Stimulated activated CD4-positive, alpha-beta T cell treated with anti-CD3 and anti-CD28 coated beads, Interleukin-2, amount 100 ng/mL, for 4 hours (primary cell): ENCODE data around the gene CYREN.
"Not testable (repeated sequence)": the region's sequence is repeated elsewhere in the genome, so short reads cannot be mapped to it uniquely, and the experiment has no call there.

Experiments
- DNase-seq: peaks from one replicate; pipeline ENCODE4 v3.0.0-alpha.2; 2020; ENCODE audit warnings: low read depth

Gene CYREN, protein sequence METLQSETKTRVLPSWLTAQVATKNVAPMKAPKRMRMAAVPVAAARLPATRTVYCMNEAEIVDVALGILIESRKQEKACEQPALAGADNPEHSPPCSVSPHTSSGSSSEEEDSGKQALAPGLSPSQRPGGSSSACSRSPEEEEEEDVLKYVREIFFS

GRCh38 chr7:135170274-135170997, at the start of gene CYREN:
CYREN (minus strand) TSS chr7:135170707; CDS start chr7:135168922, 1,785 bp downstream.
- DNase-seq, result peak; percentile 82

DNA sequence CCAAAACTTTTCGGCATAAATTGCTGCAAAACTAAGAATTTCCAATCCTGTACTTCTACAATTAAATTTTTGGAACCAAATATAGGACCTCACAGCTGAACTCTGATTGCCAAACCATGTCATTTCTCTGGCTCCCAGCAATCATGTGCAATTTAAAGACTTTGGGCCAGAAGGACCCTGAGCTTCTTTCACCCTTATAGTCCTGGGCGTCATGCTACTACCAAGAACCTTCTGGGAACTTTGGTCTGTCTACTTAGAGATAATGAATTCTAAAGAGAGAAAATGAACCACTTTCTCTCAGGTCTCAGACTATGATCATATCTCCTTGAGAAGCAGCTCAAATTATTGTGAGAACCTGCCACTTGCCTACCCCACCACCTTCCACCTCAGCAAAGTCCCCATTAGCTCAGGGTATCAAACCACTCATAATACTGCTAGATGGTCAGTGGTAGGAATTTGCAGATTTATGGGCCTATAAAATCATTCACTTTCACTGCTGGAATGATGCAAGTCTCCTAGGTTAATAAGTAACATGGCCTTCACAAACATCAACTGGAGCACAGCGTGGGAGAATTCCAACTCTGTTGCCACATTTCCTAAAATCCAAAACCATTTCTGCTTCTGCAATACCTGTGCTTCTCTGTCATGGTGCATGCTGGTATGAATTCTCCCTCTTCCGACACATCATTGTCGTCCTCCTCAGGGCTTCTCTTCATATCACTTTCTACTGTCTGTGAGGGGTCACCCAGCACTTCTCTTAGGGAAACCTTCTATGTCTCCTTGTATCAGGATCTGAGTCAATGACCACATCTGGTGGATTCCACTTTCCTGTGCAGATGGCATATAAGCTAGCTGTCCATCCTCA, 47.4 kb upstream of the CYREN start:
- DNase-seq, result no peak

DNA sequence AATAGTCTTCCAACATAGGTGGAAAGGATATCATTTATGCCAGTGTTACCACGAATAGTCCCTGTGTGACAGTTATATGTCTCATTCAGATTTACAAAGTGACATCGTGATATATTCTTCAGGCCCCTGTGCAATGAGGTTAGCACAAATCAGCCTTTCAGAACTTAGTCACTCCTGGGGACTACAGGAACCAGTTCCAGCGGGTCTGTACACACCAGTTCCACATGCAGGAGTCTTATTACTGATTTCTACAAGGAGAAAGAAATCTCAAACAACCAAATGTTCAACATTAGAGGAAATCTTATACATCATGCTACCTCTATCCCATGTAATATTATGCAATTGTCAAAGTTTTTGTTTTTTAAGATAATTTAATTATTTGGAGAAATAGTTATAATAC, 45.2 kb upstream of the CYREN start:
- no peak for DNase-seq

DNA sequence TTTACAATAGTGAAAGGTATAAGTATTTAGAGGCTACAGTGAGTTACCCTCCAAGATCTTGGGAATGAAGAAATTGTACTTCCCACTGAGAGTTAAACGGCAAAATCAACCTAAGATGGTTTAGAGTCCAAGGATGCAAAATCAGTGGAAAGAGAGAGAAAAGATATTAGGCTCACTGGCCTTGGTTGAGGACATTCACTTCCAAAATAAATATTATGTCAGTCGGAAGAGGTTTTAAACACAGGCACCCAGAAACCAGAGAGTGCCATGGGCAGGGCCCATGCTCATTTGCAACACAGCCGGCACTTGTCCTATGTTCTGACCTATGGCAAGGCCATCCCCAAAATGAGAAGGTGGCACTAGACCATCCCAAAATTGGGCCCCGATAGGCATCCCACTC, 44.7 kb upstream of the CYREN start:
- no peak for DNase-seq

DNA sequence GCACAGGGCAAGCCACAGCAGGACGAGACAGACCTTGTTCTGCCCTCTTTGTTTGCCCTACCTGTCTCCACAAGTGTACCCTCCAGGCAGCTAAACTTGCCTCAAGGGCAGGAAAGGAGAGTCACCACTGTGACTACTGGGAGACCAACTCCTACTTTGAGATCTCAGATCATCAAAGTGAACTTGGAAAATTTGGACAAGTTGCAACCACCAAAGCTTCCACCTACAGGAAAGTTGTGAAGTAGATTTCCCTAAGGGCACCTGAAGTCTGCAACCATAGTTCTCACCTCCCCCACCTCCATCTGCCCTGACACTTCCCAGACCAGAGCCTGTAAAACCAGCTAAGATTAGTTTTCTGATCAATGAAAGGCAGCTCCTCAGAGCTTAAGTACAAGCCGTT, 43.3 kb upstream of the CYREN start:
- DNase-seq, result no peak

DNA sequence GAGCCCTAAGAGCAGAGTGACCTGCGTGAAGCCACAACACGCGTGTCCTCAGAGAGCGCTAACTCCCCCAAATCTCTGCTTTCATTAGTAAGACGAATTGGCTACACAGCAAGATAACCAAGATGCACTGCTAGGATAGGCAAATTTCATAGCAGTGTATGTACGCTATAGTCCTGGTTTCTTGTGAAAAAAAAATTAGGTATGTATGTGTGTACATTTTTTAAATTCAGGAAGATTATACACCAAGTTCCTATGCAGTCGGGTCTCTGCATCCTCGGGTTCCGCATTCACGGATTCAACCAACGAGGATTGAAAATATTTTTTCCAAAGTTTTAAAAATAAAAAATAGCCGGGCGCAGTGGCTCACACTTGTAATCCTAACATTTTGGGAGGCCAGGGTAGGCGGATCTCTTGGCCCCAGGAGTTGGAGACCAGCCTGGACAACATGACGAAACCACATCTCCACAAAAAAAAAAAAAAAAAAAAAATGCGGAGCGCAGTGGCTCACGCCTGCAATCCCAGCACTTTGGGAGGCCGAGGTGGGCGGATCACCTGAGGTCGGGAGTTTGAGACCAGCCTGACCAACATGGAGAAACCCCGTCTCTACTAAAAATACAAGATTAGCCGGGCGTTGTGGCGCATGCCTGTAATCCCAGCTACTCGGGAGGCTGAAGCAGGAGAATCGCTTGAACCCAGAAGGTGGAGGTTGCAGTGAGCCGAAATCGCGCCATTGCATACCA, 41.6 kb upstream of the CYREN start:
- DNase-seq, result not testable (repeated sequence)

- DNase-seq, result peak; percentile 95
Measured at GRCh38 chr7:135211179-135211945, 40.9 kb upstream of the CYREN start, which contains the start of gene WDR91. WDR91 (minus strand) TSS chr7:135211526; CDS start chr7:135211502, 24 bp downstream.

DNA sequence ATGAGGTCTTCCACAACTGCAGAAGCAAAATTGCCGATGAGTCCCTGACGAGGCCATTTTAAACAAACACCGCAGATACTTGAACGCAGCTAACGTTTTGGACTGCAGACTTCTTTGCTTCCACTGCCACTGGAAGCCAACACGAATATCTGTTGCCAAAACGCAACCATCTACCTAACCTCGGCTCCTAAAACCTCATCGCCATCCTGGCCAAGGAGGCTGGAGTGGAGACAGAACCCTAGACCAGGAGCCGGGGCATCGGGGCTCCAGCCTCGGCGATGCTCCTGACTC, 40.3 kb upstream of the CYREN start:
- no peak for DNase-seq

- DNase-seq, result no peak
Measured at GRCh38 chr7:135209225-135209834, 38.8 kb upstream of the CYREN start.

GRCh38 chr7:135208102-135208793, 37.7 kb upstream of the CYREN start:
- DNase-seq, result no peak

- DNase-seq, result no peak
Measured at GRCh38 chr7:135207406-135208101, 37.0 kb upstream of the CYREN start.

- DNase-seq, result no peak
Measured at GRCh38 chr7:135206941-135207391, 36.5 kb upstream of the CYREN start.

- no peak for DNase-seq
Measured at GRCh38 chr7:135205850-135206249, 35.3 kb upstream of the CYREN start.

- DNase-seq, result no peak
Measured at GRCh38 chr7:135204876-135205275, 34.4 kb upstream of the CYREN start.

DNA sequence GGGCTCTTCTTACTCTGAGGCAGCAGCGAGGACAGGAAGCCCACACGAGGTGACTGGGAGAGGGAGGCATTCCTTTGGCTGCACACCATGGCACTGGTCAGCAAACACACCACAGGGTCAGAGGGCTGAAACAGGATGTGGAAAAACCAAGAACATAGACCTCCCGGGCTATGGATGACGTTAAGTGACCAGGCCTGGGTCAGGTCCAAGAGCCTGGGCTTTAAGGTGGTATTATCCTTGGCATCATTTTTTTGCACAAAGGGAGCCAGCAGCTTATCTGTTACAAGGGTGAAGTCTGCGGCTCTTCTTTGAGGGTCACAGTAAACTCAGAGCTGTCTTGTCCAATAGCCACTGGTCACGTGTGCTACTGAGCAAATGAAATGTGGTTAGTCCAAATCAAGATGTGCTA, 33.8 kb upstream of the CYREN start:
- no peak for DNase-seq

- no peak for DNase-seq
Measured at GRCh38 chr7:135201350-135201749, 30.8 kb upstream of the CYREN start.

GRCh38 chr7:135200821-135201331, 30.4 kb upstream of the CYREN start:
- DNase-seq, result no peak

DNA sequence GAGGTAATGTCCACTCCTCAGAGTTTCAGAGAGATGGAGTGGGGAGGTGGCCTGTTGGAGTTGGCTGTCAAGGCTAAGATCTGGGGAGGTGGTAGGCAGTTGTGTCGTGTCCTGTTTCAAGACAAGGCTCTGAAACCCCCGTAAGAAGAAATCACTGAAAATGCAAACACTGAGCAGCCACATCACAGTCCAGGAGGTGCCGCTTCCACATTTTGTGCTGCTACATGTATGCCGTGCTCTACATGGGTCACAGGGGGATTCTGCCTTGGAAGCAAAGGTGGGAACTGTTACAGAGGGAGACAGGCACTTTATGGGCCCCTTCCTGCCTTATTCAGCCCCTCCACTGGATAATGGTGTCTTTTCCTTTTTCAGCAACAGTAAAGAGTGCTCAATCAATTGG, 28.9 kb upstream of the CYREN start:
- no peak for DNase-seq

DNA sequence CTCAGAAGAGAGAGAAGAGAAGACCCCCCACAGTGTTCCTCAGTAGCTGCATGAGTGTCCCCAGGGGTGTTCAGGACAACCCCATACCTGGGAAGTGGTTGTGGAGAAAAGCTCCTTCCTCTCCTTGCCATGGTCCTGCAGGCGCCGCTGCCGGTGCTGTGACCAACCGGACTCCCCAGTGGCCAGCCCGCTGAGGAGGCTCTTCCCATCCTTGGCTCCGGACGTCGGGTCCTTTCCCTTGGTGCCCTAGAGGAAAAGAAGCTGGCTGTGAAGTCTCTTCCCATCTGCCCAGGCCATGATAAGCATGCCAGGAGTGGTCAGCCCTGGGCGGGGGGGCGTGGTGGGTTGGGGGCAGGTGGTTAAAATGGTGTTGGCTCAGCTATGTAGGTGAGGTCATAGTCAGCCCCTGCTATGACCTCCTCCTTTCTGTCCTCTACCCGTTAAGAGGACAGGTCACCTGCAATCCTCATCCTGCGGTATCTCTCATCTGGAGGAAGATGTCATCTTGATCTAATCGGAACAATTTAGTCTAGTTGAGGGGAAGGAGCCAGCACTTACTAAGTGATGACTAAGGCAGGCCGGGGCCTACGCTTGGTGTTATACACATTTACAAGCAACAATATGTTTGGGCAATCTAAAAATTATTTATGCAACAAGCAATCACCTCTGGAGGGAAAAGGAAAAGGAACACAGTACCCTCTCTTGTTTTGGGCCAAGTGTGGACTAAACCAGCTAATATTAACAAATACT, 27.6 kb upstream of the CYREN start:
- no peak for DNase-seq
